Right ventricle myocardium superior (tissue), 1 donor: ENCODE measurements around the gene LTC4S. TPM values are rescaled to one million over a fixed set of nuclear protein-coding genes. Genes with fewer than 3 reads are reported as not detected.

Experiments used
- ATAC-seq: fragments of 200-7000 bp; cut with Tn5 transposase; one replicate; pipeline ENCODE4 v1.9.1; 2020; ENCODE audit warnings: mild to moderate bottlenecking; ENCODE audit not compliant: poor library complexity
- DNase-seq: peaks from one replicate; pipeline ENCODE4 v3.0.0-alpha.2; 2020
- intact Hi-C: fragments of 100-400 bp; cut with DNase I; formaldehyde crosslinking; loops from one replicate; pipeline ENCODE4 v1.11.2; 2022
- total RNA-seq: library from RNA; stranded (reverse); fragmentation: NEBNext Ultra II Directional; extraction: Animal tissue kit (Norgen Biotek cat#: 25700); gene quantifications from one replicate; pipeline ENCODE4 v1.2.1, GENCODE V29; 2021
- donor health status: DM: no; HTN: yes; CAD: no; lungs with severe emphysema.

LTC4S gene
- total RNA-seq, 1 donor from 2014 or later, result 7.6 TPM

DNA sequence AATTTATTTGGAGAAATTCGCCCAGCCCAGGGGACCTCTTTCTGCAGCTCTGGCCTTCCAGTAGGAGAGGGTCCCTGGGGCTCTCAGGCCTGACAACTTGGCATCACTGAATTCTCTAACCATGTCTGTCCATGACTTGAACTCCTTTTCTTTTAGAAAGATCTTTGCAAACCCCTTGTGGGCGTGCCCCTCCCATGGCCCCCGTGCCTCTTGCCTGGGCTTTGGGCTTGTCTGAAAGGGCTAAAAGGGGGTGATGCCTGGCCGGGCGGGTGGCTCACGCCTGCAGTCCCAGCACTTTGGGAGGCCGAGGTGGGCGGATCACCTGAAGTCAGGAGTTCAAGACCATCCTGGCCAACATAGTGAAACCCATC, 23.7 kb downstream of the LTC4S start:
- ATAC-seq (no peak), DNase-seq (no peak)
- intact Hi-C loops, result no loop called here

DNA sequence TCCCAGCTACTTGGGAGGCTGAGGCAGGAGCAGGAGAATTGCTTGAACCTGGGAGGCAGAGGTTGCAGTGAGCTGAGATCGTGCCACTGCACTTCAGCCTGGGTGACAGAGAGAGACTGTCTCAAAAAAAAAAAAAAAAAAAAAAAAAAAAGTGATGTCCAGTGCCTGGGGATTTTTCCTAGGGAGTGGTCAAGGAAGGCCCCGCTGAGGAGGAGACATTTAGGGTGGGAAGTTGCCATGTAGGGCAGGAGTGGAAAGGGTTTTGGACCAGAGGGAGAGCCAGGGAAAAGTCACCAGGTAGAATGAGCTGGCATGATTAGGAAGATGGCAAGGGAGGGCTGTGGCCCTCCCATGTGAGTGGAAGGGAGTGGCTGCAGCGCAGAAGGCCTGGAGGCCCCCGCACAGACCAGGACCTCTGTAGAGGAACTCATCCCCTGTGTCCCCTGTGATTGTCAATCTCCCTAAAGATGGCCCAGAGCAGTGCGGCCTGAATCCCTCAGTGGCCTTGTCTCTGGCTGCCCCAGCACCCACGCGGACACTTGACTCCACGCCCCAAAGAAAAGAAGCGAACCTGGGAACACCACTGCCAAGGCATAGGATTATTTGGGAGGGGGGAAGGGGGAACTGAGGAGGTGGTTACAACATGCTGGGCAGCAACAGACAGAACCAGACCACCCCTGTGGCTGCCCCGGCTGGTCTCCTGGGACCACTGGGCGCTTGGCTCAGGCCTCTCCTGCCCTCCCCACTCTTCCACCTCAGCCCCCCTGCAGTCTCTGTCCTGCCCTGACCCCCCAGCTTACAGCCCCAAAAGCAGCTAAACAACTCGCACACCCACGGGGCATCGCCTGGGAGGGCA, 24.3 kb downstream of the LTC4S start:
- ATAC-seq, result no peak
- intact Hi-C loops, result no loop called here
- DNase-seq, result no peak

DNA sequence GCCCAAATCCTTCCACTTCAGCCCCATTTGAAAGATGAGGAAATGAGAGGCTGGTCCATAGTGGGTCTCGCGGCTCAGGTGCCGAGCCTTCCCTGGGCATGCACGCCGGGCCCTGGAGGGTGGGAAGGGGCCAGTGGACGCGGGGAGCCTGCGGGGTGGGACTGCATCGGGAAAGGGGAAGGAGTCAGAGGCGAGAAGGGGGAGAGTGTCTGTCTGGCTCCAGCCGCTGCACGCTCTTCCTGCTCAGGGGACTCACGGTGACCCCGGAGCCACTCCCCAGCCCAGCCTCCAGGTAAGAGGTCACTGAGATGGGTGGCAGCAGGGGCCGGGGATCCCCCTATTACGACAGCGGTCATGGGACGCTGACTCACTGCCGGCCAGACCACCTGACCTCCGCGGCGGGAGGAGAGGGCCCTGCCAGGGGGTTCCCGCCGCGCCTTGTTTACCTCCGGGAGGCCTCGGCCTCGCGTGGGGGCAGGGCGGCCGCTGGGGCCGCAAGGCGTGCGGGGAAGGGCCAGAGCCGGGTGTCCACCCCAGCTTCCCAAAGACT, 25.0 kb downstream of the LTC4S start:
- DNase-seq (peak; percentile 96), ATAC-seq (peak; percentile 73)
- intact Hi-C loops, result no loop called here

DNA sequence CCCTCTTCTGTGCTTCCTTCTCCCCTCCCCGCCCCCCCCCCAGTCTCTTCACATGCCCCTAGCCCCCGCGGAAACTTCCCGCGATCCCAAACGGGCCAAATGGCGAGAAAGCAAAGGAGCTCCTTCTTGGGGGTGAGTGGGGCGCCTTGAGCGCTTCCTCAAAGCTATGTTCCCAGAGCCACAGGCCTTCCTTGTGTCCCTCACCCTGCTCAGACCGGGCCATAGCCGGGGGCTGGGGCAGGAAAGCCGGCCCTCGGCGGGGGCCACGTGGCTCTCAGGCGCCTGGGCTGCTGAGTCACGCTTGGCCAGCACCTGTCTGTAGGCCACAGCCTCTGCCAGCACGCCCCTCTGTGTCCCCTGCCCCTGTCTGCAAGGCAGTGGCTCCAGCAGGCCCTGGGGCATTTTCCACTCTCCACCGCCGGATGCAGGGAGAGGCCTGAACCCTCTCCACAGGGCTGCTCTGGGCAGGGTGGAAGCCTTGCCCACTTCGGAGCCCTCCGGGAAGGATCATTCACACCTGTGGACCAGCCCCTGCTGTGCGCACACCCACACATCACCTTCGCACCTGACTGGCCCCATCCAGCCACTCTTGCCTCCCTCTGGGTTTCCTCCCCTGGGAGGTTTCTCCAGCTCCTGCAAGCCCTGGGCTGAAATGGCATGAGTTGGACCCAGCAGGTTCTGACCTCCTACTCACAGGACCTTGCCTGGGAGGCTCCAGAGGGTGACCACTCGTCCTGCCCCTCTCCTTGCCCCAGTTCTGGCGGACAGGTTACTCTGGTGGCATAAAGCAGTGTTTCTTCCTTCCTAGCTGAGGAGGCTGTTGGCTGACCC, 25.7 kb downstream of the LTC4S start:
- peak; percentile 12 for ATAC-seq
- intact Hi-C loops, result loop anchor here (5.0 kb wide), 1 partner anchor 38 kb away; the partner anchor contains the start of gene MRNIP
- DNase-seq, result peak; percentile 78

DNA sequence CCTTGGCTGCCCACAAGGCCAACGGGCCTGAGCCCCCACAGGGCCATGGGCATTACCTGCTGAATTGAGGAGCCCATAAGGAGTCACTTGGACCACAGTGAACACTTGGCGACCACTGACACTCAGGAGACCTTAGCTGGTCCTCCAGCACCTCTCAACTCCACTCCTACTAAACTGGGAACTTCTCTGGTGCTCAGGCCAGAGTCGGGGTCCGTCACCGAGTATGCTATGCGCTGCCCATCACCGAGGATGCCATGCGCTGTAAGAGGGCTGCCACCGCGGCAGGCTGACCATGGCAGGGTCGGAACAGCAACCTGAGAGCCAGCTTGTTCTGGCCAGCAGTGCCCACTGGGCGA, 26.3 kb downstream of the LTC4S start:
- intact Hi-C loops, result loop anchor here (5.0 kb wide), 1 partner anchor 37 kb away; the partner anchor contains the start of gene MRNIP
- DNase-seq (no peak), ATAC-seq (no peak)

DNA sequence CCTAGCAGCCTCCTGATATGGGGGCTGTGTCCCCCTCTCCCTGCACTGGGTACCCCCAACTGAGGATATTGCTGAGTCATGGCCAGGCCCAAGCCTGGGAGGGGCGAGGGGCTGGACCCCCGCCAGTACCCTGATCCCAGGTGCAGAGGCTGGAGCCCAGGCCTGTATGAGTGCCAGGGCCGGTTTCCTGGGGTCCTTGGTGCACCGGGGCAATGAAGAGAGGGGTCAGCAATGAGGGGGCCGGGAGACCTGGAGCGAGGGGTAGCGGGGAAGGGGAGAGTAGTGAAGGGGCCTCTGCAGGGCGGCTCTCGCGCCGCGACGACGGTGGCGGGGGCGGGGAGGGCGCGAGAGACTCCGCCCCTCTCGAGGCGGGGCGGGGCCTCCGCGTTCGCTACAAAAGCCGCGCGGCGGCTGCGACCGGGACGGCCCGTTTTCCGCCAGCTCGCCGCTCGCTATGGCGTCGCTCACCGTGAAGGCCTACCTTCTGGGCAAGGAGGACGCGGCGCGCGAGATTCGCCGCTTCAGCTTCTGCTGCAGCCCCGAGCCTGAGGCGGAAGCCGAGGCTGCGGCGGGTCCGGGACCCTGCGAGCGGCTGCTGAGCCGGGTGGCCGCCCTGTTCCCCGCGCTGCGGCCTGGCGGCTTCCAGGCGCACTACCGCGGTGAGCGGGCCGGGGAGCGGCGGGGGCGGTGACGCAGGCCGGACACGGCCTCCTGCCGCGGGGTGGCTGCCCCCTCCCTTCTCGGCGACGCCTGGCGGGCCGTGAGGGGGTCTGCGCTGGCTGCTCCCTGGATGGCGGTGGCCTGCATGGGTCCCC, 26.9 kb downstream of the LTC4S start, which contains the start of gene SQSTM1:
Gene SQSTM1, plus strand, starts transcription at position 423 of the 815 bp plus-strand sequence. Its CDS starts 32 bp downstream, at position 455.
- ATAC-seq (peak; percentile 76), DNase-seq (peak; percentile 91)
- intact Hi-C loops, result loop anchor here (5.0 kb wide), 1 partner anchor 37 kb away; the partner anchor contains the start of gene MRNIP

DNA sequence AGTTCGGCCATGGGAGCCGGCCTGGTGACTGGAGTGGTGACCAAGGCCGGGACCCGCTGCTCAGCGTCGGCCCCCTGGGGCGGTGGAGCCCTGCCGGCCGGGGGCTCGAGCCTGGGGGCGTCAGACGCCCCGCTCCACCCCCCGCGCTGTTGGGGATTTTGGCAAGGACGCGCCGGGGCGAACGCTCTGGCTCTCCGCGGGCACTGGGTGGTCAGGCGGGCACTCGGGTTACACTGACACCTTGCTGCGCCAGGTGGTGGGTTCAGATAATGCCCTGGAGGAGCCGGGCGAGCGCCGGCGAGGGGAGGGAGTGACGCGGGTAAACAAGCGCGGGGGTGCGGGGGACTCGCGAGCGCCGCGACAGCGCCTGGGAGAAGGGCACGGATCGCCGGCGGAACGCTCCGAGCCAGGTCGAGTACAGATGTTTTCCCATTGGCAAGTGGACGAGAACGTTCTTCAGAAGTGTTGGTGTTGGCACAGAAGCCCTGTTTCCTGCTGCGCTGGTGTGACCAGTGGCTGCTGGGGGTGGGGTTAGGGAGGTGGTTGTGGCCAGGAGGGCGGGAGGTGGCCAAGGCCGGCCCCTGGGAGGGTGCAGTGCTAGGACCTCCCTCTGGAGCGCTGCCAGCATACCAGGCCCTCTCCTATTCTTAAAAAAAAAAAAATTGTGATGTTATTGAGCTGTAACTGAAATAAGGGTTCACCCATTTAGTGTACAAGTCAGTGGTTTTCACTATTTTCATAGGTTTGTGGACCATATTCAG, 27.7 kb downstream of the LTC4S start:
- ATAC-seq, result peak; percentile 78
- intact Hi-C loops, result loop anchor here (5.0 kb wide), 1 partner anchor 36 kb away; the partner anchor contains the start of gene MRNIP

DNA sequence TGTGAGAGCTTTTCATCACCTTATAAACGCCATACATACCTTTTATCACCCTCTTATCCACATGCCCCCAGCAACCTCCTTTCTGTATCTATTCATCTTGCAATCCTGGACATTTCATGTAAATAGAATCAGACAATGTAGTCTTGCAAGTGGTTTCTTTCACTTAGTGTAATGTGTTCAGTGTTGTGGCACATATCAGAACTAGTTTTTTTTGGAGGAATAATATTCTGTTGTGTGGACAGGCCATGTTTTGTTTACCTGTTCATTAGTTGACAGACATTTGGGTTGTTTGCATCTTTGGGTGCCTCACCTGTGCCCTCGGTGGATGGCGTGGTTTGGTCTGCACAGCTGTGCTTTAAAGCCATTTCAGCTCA, 28.3 kb downstream of the LTC4S start:
- intact Hi-C loops, result loop anchor here (5.0 kb wide), 1 partner anchor 35 kb away; the partner anchor contains the start of gene MRNIP
- ATAC-seq (no peak), DNase-seq (no peak)

More for the DNA sequence above, 27.7 kb downstream of the LTC4S start:
- DNase-seq, result peak; percentile 97

DNA sequence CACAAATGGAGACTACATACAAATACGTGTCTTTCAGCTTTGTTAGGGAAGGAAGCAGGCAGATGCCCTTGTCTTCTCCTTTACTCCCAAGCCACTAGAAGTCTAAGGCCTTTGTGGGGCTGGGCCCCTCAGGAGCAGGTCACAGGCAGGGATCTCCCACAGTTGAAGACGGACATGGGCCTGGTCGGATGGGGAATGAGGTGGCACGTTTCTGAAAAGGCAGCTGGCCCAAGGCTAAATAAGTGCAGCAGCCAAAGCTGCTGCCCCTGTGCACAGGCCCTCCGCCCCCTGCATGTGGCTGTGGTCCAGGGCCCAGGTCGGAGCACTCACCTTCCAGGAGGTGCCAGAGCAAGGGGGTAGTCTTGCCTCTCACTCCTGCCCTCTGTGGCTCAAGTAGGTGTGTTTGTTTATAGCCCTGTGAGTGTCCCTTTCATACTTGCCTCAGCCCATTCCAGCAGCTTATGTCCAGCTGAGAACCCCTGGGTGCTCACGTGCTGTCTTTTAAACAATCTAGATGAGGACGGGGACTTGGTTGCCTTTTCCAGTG, 28.7 kb downstream of the LTC4S start:
- intact Hi-C loops, result loop anchor here (5.0 kb wide), 1 partner anchor 35 kb away; the partner anchor contains the start of gene MRNIP
- ATAC-seq (no peak), DNase-seq (no peak)

DNA sequence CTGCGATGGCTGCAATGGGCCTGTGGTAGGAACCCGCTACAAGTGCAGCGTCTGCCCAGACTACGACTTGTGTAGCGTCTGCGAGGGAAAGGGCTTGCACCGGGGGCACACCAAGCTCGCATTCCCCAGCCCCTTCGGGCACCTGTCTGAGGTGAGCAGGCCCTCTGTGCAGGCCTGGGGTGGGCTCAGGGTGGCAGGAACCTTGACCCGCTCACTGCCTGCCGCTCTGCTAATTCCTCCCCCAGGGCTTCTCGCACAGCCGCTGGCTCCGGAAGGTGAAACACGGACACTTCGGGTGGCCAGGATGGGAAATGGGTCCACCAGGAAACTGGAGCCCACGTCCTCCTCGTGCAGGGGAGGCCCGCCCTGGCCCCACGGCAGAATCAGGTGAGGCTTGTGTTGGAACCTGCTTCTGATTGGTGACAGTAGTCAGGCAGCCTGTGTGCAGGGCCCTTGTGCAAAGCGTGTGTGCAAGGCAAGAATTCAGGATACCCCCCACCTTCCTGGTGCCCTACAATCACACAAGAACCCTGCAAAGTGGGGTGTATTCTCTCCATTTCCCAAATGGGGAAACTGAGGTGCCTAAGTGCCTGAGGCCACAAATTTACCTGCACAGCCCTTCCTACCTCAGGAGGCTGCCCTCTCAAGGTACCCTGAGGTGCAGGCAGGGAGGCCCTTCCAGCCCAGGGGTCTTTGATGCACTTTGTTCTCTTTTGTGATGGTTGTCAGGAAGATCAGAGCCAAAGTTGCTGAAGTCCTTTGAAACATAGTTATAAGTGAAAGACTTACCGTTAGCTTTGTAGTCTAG, 30.4 kb downstream of the LTC4S start:
- DNase-seq (peak; percentile 31), ATAC-seq (no peak)
- intact Hi-C loops, result loop anchor here (5.0 kb wide), 1 partner anchor 33 kb away; the partner anchor contains the start of gene MRNIP

DNA sequence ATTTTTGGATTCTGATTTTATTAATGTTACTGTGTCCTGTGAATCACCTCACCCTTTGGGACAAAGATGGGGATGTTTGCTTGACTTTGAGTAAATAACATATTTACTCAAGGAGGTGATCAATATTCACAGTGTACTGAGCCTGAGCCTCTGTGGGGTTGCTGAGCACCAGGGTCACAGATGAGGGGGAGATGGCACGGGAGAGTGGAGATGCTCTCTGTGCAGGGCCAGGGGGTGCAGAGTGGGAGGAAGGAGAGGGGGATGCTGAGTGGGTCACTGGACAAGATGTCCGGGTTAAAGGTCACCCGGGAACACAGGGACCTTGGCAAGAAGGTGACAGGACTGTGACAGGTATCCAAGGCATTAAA, 30.9 kb downstream of the LTC4S start:
- intact Hi-C loops, result loop anchor here (5.0 kb wide), 1 partner anchor 33 kb away; the partner anchor contains the start of gene MRNIP
- no peak for ATAC-seq
- peak; percentile 6 for DNase-seq

DNA sequence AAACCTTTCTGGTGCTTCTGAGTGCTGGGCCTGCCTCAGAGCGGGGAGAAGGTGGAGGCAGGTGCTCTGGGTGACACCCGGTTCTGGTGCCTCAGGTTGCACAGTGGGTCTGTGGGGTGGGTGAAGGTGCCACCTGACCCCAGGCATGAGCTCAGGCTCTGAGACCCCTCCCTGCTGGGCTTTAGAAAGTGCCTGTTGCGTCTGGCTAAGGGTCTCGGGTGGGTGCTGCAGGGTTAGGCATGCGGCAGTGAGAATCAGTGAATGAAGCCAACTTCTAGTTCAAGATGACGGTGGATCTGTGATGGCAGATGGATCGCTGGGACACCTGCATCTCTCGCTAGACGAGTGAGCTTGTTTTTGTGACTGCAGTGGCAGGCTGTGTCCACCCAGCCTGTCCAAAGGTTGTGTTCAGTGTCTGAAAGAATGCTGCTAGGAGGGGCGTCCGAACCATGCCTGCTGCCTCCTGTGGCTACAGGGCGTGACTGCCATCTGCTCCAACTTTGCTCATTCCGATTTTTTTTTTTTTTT, 31.9 kb downstream of the LTC4S start:
- no peak for ATAC-seq
- DNase-seq, result peak; percentile 39
- intact Hi-C loops, result no loop called here

DNA sequence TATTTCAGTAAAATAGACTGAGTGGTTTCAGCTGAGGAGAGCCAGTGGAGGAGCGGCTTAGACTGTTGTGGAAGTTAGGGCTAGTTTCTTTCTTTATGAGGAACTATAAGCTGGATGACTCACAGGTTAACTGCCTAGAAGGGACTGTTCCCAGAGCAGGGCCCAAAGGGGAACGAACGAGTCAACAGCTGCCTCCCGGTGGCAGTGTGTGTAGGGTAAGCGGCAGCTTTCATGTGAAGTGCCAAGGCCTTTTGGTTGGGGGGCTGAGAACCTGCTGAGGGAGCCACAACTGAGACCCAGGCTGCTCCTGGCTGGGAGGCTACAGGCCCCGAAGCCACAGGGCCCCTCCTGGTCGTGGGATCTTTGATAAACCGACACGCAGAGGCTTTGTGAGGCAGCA, 33.9 kb downstream of the LTC4S start:
- intact Hi-C loops, result no loop called here
- peak; percentile 28 for ATAC-seq
- DNase-seq, result peak; percentile 66

DNA sequence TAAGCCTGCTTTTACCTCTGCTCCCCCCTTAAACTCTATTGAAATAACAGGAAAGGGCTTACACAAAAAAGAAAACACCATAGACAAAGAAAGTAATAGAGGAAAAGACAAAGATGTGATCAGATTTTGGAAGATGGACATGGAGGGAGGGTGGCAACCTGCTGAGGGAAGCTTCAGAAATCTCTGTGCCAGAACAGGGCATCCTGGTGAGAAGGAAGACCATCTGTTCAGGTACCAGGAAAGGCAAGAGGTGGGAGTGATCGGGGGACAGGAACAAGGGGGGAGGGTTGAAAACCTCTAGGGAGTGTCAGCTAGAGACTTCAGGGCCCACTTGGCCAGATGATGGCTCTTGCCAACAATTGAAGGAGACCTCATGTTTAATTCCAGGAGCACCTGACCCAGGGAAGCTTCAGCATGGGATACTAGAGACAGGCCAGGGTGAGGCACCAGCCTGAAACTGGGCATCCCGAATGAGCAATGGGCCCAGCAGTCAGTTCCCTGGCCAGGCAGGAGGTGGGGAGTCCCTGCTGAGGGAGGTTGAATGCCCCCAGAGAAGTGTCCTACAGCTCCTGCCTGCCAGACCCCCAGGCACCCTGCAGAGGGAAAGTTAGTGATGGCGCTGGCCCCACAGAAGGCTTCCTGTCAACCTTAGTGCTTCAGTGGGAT, 35.1 kb downstream of the LTC4S start:
- intact Hi-C loops, result no loop called here
- DNase-seq, result no peak

DNA sequence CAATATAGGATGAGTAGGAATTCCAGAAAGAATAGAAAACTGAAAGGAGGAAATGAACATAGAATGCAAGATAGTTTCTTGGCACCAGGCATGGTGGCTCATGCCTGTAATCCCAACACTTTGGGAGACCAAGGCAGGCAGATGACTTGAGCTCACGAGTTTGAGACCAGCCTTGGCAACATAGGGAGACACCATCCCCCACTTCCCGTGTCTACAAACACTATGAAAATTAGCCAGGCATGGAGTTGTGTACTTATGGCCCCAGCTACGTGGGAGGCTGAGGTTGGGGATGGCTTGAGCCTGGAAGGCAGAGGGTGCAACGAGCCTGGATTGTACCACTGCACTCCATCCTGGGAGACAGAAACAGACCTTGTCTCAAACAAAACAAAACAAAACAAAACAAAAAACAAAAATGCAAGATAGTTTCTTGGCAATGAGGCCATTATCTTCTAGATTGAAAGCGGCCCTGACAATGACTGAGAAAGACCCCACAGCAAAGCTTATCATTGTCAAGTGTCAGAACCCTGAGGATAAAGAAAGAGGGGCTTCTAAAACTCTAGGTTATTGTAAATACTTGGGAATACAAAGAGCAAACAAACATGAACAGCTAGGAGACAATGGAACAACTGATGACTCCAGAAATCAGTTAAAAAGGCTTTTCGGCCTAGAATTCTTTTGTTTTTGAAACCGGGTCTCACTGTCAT, 36.1 kb downstream of the LTC4S start:
- intact Hi-C loops, result no loop called here
- ATAC-seq, result no peak
- no peak for DNase-seq

More for the DNA sequence above, 35.1 kb downstream of the LTC4S start:
- no peak for ATAC-seq
